HepG2 (cell line): ENCODE results near the gene RHBDD1. TPM values are rescaled to one million over a fixed set of nuclear protein-coding genes. Genes with fewer than 3 reads are reported as not detected.

ENCODE experiments used
- ATAD3A ChIP-seq: sonication (generic); formaldehyde crosslinking; IDR thresholded peaks from 2 replicates; pipeline ENCODE4 v1.4.0; 2020; ENCODE audit warnings: missing genetic modification reagents
- HMGA1 ChIP-seq: sonication (generic); formaldehyde crosslinking; conservative IDR thresholded peaks from 2 replicates; pipeline ENCODE4 v1.4.0; 2020; ENCODE audit warnings: missing genetic modification reagents
- HNRNPK ChIP-seq: fragments of 200-400 bp; formaldehyde crosslinking; IDR thresholded peaks from 2 replicates; pipeline ENCODE4 v1.6.1; 2018; ENCODE audit warnings: low read length, low read depth, moderate library complexity, mild to moderate bottlenecking; ENCODE audit not compliant: poor library complexity, severe bottlenecking
- KLF9 ChIP-seq: IDR thresholded peaks from 2 replicates; pipeline ENCODE4 v1.6.1; 2016; ENCODE audit warnings: low read depth
- RORA ChIP-seq: sonication (generic); formaldehyde crosslinking; IDR thresholded peaks from 2 replicates; pipeline ENCODE4 v1.5.0; 2020; ENCODE audit warnings: mild to moderate bottlenecking, missing genetic modification reagents, moderate library complexity
- ZNF121 ChIP-seq: sonication (generic); formaldehyde crosslinking; IDR thresholded peaks from 2 replicates; pipeline ENCODE4 v1.5.0; 2020; ENCODE audit warnings: mild to moderate bottlenecking, missing genetic modification reagents
- ZNF235 ChIP-seq: sonication (generic); formaldehyde crosslinking; IDR thresholded peaks from 2 replicates; pipeline ENCODE4 v1.8.1; 2023; ENCODE audit warnings: mild to moderate bottlenecking, missing genetic modification reagents, borderline replicate concordance
- ZNF460 ChIP-seq: sonication (generic); formaldehyde crosslinking; IDR thresholded peaks from 2 replicates; pipeline ENCODE4 v1.5.1; 2020; ENCODE audit warnings: missing genetic modification reagents, mild to moderate bottlenecking, borderline replicate concordance
- ZNF614 ChIP-seq: IDR thresholded peaks from 2 replicates; pipeline ENCODE4 v1.6.1; 2018; ENCODE audit warnings: missing biosample characterization, missing genetic modification reagents, inconsistent platforms, borderline replicate concordance
- ZNF687 ChIP-seq: sonication (generic); formaldehyde crosslinking; IDR thresholded peaks from 2 replicates; pipeline ENCODE4 v1.5.1; 2020; ENCODE audit warnings: mild to moderate bottlenecking, missing genetic modification reagents, moderate library complexity
- ZNF777 ChIP-seq: sonication (generic); formaldehyde crosslinking; IDR thresholded peaks from 2 replicates; pipeline ENCODE4 v1.4.0; 2020; ENCODE audit warnings: missing genetic modification reagents
- ZNF781 ChIP-seq: sonication (generic); formaldehyde crosslinking; IDR thresholded peaks from 2 replicates; pipeline ENCODE4 v1.5.1; 2020; ENCODE audit warnings: borderline replicate concordance, mild to moderate bottlenecking, missing genetic modification reagents; ENCODE audit errors: not compliant biosample characterization
- polyA plus RNA-seq, 8 experiments: library from polyadenylated mRNA; depleted of rRNA in 3 of 8; stranded (reverse) in 7 of 8; unstranded in 1 of 8; fragments of >200 nt; fragmentation: Illumina TruSeq in 4 of 8; extraction: Trizol in 4 of 8; gene quantifications; 2 replicates each; pipeline versions ENCODE4 v1.2.1 to v1.2.3, GENCODE V29; 2011 to 2016; ENCODE audit warnings: low read depth in 4 of 8, missing spikeins in 1 of 8, mixed read lengths in 1 of 8; ENCODE audit not compliant: insufficient read depth in 1 of 8
- total RNA-seq, 5 experiments: library from RNA; depleted of rRNA; stranded (reverse); fragments of >200 nt; fragmentation: Illumina TruSeq; extraction: Trizol; gene quantifications; 2 replicates each; pipeline ENCODE4 v1.2.3, GENCODE V29; 2016; ENCODE audit warnings: low read depth in 1 of 5
- TF ChIP-seq, protein P1 (sequence below): fragments of 450-650 bp; IDR thresholded peaks from 2 replicates; pipeline ENCODE4 v1.6.1; 2017
- TF ChIP-seq, protein P2 (sequence below): sonication (generic); formaldehyde crosslinking; IDR thresholded peaks from 2 replicates; pipeline ENCODE4 v1.5.1; 2020; ENCODE audit warnings: mild to moderate bottlenecking, moderate library complexity, missing genetic modification reagents
- TF ChIP-seq, protein P3 (sequence below): sonication (generic); formaldehyde crosslinking; conservative IDR thresholded peaks from 2 replicates; pipeline ENCODE4 v1.8.0; 2022; ENCODE audit warnings: low read depth, missing genetic modification reagents
- TF ChIP-seq, protein P4 (sequence below): sonication (generic); formaldehyde crosslinking; IDR thresholded peaks from 2 replicates; pipeline ENCODE4 v1.4.0; 2020; ENCODE audit warnings: missing genetic modification reagents
- TF ChIP-seq, protein P5 (sequence below): sonication (generic); formaldehyde crosslinking; IDR thresholded peaks from 2 replicates; pipeline ENCODE4 v1.4.0; 2020; ENCODE audit warnings: mild to moderate bottlenecking, low read depth, missing genetic modification reagents

RHBDD1 gene
- total and polyA plus RNA-seq, 2 of the 13 experiments (the other 11 are each of a cell fraction or from before 2014, with no cell fraction given), result 8.2 to 9.5 TPM

GRCh38 chr2:226835796-226836547 is at the start of gene RHBDD1 (continued):
- no peak for TF ChIP-seq HMGA1 (CRISPR knock-in tag)
- peak; percentile 99 for TF ChIP-seq ZNF687
- no peak for TF ChIP-seq ATAD3A (CRISPR knock-in tag)
- TF ChIP-seq, protein P1, sequence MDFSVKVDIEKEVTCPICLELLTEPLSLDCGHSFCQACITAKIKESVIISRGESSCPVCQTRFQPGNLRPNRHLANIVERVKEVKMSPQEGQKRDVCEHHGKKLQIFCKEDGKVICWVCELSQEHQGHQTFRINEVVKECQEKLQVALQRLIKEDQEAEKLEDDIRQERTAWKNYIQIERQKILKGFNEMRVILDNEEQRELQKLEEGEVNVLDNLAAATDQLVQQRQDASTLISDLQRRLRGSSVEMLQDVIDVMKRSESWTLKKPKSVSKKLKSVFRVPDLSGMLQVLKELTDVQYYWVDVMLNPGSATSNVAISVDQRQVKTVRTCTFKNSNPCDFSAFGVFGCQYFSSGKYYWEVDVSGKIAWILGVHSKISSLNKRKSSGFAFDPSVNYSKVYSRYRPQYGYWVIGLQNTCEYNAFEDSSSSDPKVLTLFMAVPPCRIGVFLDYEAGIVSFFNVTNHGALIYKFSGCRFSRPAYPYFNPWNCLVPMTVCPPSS, result no peak
- peak; percentile 76 for TF ChIP-seq HNRNPK
- peak; percentile 69 for TF ChIP-seq ZNF781 (CRISPR knock-in tag)
- TF ChIP-seq ZNF460 (CRISPR knock-in tag), result no peak
- TF ChIP-seq, protein P2, sequence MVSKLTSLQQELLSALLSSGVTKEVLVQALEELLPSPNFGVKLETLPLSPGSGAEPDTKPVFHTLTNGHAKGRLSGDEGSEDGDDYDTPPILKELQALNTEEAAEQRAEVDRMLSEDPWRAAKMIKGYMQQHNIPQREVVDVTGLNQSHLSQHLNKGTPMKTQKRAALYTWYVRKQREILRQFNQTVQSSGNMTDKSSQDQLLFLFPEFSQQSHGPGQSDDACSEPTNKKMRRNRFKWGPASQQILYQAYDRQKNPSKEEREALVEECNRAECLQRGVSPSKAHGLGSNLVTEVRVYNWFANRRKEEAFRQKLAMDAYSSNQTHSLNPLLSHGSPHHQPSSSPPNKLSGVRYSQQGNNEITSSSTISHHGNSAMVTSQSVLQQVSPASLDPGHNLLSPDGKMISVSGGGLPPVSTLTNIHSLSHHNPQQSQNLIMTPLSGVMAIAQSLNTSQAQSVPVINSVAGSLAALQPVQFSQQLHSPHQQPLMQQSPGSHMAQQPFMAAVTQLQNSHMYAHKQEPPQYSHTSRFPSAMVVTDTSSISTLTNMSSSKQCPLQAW (CRISPR knock-in tag), result no peak
- TF ChIP-seq, protein P3, sequence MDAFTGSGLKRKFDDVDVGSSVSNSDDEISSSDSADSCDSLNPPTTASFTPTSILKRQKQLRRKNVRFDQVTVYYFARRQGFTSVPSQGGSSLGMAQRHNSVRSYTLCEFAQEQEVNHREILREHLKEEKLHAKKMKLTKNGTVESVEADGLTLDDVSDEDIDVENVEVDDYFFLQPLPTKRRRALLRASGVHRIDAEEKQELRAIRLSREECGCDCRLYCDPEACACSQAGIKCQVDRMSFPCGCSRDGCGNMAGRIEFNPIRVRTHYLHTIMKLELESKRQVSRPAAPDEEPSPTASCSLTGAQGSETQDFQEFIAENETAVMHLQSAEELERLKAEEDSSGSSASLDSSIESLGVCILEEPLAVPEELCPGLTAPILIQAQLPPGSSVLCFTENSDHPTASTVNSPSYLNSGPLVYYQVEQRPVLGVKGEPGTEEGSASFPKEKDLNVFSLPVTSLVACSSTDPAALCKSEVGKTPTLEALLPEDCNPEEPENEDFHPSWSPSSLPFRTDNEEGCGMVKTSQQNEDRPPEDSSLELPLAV, result no peak; the same call in 1 of the 2 replicates
- TF ChIP-seq ZNF777, result peak; percentile 61
- TF ChIP-seq KLF9, result no peak
- TF ChIP-seq ZNF614 (CRISPR knock-in tag), result no peak
- no peak for TF ChIP-seq ZNF121 (CRISPR knock-in tag)
- TF ChIP-seq RORA (CRISPR knock-in tag), result no peak
- TF ChIP-seq, protein P4, sequence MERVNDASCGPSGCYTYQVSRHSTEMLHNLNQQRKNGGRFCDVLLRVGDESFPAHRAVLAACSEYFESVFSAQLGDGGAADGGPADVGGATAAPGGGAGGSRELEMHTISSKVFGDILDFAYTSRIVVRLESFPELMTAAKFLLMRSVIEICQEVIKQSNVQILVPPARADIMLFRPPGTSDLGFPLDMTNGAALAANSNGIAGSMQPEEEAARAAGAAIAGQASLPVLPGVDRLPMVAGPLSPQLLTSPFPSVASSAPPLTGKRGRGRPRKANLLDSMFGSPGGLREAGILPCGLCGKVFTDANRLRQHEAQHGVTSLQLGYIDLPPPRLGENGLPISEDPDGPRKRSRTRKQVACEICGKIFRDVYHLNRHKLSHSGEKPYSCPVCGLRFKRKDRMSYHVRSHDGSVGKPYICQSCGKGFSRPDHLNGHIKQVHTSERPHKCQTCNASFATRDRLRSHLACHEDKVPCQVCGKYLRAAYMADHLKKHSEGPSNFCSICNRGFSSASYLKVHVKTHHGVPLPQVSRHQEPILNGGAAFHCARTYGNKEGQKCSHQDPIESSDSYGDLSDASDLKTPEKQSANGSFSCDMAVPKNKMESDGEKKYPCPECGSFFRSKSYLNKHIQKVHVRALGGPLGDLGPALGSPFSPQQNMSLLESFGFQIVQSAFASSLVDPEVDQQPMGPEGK (CRISPR knock-in tag), result peak; percentile 61
- TF ChIP-seq, protein P5, sequence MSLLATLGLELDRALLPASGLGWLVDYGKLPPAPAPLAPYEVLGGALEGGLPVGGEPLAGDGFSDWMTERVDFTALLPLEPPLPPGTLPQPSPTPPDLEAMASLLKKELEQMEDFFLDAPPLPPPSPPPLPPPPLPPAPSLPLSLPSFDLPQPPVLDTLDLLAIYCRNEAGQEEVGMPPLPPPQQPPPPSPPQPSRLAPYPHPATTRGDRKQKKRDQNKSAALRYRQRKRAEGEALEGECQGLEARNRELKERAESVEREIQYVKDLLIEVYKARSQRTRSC (CRISPR knock-in tag), result peak; percentile 82; the same call in 1 of the 2 replicates
- peak; percentile 60; the same call in 1 of the 2 replicates for TF ChIP-seq ZNF235 (CRISPR knock-in tag)
